ENCODE data around the gene ZNF195. TPM values are rescaled to one million over a fixed set of nuclear protein-coding genes. Genes with fewer than 3 reads are reported as not detected.

Gene ZNF195
- 15.1 and 20.7 TPM in 2 replicates for total RNA-seq

GRCh38 chr11:3378426-3379423, at the start of gene ZNF195:
Gene ZNF195, minus strand, starts transcription at chr11:3379146. Its CDS starts 106 bp downstream, at chr11:3379040.

Other genes starting within 250 kb of the ZNF195 start
- 8.5 and 20.1 TPM in 2 replicates for gene OSBPL5, start 213.8 kb downstream of the ZNF195 start, total RNA-seq
- gene MRGPRG, start 160.3 kb downstream of the ZNF195 start, total RNA-seq, result not detected in 2 replicates
- not detected in 2 replicates for gene MRGPRE, start 146.7 kb downstream of the ZNF195 start, total RNA-seq